Measurements from ENCODE around the gene TOMM6. TPM values are rescaled to one million over a fixed set of nuclear protein-coding genes. Genes with fewer than 3 reads are reported as not detected.

Gene TOMM6
- total RNA-seq, 1 experiment from 2014 or later = 292 TPM

- no peak for ATAC-seq
- ChIA-PET RAD21 (ENCODE audit: low non-redundant PET in 1 of 2, low total read pairs in 2 of 2, uncharacterized antibody in 2 of 2, unreplicated experiment in 2 of 2) (no interaction called here), POLR2A (no interaction called here), CTCF (no interaction called here)
- H3K79me2 ChIP-seq (ENCODE audit: insufficient read depth, low read length) = no peaks in the 10 kb centered on the region
- H4K20me1 ChIP-seq (ENCODE audit: insufficient read depth) = no peaks in the 10 kb centered on the region
- H3K9me3 ChIP-seq (ENCODE audit: control insufficient read depth in 1 of 2, insufficient read depth in 1 of 2, low read depth in 1 of 2, low read length in 2 of 2) = no peaks in the 10 kb centered on the region
- no peak overlapping the region for H3K4me2 ChIP-seq (ENCODE audit: low read length)
- no peak overlapping the region for H2AFZ ChIP-seq (ENCODE audit: low read depth, low read length, poor library complexity, severe bottlenecking)
- H3K36me3 ChIP-seq (ENCODE audit: control insufficient read depth in 1 of 2, insufficient read depth in 2 of 2, low read length in 2 of 2) = no peaks in the 10 kb centered on the region
- H3K27me3 ChIP-seq (ENCODE audit: insufficient read depth, low read length) = no peaks in the 10 kb centered on the region
- TF ChIP-seq CTCF (IDR thresholded peaks at IDR 0.05 in 2 of 3, conservative IDR thresholded peaks at IDR 0.05 in 1 of 3; ENCODE audit: borderline replicate concordance in 1 of 3, insufficient read depth in 1 of 3, low read depth in 2 of 3, low read length in 2 of 3) (no peak), TCF7L2 (IDR thresholded peaks at IDR 0.05; ENCODE audit: borderline replicate concordance, extremely low read depth, insufficient read depth, insufficient read length) (no peak), FOSL1 (IDR thresholded peaks at IDR 0.05; ENCODE audit: low read depth) (no peak), EZH2 (IDR thresholded peaks at IDR 0.05) (no peak), RAD21 (IDR thresholded peaks at IDR 0.05; ENCODE audit: low read depth) (no peak), EGR1 (IDR thresholded peaks at IDR 0.05; ENCODE audit: low read depth) (no peak), YY1 (IDR thresholded peaks at IDR 0.05; ENCODE audit: extremely low read depth, insufficient replicate concordance, low read depth, low read length) (no peak), ZBTB33 (IDR thresholded peaks at IDR 0.05; ENCODE audit: extremely low read depth, insufficient replicate concordance, low read length) (no peak), SRF (IDR thresholded peaks at IDR 0.05; ENCODE audit: low read depth) (no peak)
- no peak overlapping the region for H3K9ac ChIP-seq (ENCODE audit: low read length)
- DNase-seq (ENCODE audit: low read depth, low spot score) = no peak
- intact Hi-C loops (cut with micrococcal nuclease) = no loop called here
- peaks cover 4% of the 10 kb centered on the region; the same call in 1 of the 2 replicates for H3K9me2 ChIP-seq (ENCODE audit: insufficient read depth)
- no peak overlapping the region for H3K4me3 ChIP-seq (replicated peaks in 1 of 2; ENCODE audit: low read depth in 1 of 2, low read length in 2 of 2)
- no peak overlapping the region for H3K27ac ChIP-seq (ENCODE audit: low read depth, low read length)
- H3K4me1 ChIP-seq (ENCODE audit: control insufficient read depth in 1 of 2, insufficient read depth in 2 of 2, low read length in 2 of 2) = no peaks in the 10 kb centered on the region
- no TSS peak for BruUV-seq (replicated peaks)
Observed at GRCh38 chr6:41832263-41832662, 44.8 kb downstream of the TOMM6 start.
